HG03095 (cell line): ENCODE measurements around the gene NR2F1-AS1.

Experiments used
- ATAC-seq: cut with Tn5 transposase; IDR thresholded peaks from one replicate; pipeline ENCODE4 v1.9.1; 2021; ENCODE audit warnings: moderate library complexity; ENCODE audit not compliant: unreplicated experiment

Gene NR2F1-AS1

DNA sequence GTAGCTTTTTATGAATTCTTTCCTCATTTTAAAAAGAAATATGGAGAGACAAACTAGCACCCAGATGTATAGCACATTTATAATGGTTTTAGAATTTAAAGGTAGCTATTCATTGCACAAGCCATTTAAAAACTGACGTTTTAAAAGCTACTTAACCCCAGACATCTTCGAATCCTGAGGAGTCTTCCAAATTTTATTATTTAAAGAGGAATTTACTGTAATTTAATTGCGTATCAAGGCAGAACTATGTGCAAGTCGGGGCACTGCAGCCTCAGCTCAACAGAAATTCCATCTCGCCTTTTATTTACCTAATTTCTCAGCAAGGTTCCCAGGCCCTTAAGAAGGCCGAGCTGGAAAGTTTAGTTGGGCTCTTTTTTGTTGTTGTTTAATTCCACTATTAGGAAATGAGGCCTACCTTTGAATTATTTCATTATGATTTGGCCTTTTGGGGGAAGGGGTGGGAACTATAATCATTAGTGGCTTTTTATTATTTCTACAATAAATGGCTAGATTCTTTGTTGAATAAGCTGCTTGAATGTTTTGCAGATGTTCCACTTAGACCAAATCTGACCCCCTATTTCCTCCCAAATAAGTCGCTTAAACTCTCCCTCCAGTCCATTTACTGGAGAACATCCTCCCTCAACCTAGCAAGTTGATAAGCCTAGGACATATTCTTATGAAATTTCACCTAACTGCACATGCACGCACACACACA is 22.2 kb upstream of the NR2F1-AS1 start:
- ATAC-seq: no peak

DNA sequence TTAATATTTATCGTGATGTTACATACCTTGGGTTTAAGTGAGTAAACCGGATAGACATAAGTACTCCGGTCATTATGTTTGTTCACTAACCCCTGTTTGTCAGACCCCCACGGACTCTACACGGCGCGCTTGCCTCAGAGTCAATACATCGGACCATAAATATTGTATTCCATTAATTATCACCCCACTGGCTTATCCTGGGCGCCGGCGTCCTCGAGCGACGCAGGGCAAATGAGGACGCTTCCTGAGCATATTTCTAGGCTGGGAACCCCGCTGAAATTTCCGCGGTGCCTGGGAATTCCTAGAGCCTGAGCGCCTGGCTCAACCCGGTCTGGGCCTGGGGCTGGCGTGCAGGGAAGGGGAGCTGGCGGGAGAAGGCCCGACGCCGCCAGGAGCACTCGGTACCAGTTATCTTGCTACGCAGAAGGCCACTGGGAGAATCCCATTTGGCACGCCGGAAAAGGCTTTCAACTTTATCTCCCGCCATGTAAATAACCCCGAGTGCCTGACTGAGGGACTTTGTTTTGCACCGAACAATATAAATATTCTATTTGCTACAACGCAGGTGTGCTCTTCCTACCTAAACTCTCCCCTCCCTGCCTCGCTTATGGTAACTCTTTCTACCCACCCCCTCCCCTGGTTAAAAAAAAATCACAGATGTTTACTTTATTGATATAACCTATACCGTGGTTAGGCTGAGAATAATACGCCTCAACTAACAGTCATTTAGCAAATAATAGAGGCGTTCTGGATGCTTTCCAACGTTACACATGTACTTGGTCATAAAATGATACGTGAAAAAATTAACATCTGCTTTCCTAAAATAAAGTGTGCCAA is 21.4 kb upstream of the NR2F1-AS1 start:
- no peak for ATAC-seq

DNA sequence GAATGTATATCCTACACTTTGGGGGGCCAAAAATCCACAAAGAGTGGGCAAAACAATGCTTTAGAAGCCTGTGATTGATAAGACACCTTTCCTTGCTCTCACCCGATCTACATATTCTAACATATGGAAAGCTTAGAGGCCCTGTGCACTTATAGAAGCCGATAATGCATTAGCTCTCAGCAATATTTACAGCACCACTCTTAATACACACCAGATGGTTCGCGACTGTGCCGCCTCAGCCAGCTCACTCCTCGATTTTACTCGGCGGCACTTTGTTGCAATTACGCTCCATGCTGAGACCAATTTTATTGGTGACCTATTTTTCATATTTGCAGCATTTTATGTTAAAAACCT is 20.8 kb upstream of the NR2F1-AS1 start:
- ATAC-seq: no peak

DNA sequence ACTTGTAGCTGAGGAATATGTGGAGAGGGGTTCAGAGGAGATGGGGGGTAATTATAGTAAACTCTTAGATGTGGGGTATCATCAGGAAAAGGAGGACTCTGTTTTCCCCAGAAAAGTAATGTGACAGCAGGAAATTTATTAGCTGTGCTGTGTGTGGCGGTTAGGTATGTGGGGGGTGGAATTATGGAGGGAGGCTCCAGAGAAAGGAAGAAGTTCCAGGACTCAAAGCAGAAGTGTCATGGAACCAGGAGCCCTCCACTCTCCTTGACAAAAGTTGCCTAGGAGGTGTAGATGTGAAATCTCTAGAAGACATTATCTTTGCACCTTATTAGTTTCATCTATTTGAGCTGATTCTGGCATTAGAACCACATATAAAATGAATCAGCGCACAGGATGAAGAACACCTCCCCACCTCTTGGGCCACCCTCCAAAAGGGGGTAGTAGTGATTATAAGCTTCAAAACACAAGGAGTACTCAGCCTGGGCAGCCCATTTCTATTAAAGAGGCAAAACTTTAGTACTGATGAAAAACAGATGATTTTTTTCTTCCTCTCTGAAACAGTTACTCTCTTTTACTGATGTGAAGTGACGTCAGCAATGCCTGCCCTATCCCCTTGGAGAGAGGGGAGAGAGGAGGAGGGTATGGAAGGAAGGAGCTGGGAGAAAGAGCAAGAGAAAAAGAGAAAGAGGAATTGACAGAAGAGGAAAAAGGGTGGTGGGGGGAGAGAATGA is 20.2 kb upstream of the NR2F1-AS1 start:
- ATAC-seq: no peak

DNA sequence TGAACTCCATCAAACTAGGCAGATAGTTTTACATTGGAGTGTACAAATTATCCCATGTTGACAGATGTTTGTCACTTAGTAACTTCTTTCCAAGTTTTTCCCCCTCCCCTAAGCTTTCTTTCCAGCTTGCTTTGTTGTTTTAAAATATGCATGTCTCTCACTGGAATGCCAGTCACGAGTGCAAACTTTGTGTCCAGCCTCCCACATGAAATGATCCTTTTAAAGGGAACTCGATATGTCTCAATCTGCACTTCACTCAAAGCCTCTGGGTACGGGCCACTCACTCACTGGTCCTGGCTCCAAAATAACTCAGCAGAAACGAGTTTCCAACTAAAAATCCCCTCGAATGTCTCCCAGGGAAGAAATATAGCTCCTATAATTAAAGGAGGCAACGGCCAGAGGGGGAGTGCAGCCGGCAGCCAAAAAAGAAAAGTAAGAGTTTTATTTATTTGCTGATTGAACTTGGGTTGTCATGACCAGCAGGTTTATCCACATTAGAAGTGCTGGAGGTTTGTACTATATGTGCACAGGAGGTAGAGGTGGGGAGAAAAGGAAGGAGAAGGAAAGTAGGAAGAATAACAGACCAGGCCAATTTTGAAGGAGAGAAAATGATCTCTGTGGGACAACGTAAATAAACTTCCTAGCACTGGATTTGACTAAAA is 19.5 kb upstream of the NR2F1-AS1 start:
- no peak for ATAC-seq

DNA sequence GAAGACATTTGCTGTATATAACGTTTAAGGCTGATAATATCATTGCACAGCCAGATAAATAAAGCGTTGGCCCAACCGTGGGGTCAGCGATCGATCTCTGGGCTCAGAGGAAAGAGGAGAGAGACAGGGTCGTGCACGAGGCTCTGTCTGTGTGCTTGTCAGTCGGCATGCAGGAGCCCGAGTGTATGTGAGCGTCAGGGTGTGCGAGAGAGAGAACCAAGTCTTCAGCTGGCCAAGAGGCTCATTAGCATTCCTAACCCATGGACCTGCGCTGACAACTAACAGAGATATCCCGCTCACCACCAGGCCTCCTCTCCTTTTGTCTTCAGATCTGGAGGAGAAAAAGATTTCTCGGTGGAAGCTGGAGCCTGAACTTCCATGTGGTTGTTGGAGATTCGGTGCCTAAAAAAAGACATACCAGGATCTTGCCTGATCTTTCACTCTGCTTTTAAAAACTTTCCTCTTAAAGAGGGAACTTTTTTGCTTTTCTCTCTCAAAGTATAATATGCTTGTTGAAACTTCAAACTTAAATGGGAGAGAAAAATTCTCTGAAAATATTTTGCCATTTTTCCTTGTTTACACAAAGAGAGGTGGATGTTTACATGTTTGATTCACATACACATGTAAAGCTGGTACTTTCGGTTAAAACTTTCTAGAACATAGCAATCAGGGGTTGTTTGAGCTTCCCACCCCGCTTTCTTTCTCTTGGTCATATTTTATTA is 18.5 kb upstream of the NR2F1-AS1 start:
- ATAC-seq: no peak

DNA sequence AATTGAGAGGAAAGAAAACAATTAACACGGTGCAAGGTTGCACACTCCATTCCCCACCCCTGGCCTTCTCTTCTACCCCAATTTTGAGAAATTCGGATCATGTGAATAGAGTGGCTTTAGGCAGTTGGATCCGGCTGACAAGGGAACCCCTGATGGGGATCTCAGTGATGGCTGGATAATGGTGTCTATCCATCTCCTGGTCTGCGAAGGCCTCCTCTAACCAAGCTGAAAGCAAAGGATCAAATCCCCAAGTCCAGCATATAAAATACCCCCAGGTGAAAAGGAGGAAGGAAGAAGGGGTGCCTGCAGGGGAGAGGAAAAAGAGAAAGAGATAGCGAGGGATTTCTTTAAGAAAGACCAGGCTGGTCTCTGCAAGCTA is 18.0 kb upstream of the NR2F1-AS1 start:
- ATAC-seq: no peak

DNA sequence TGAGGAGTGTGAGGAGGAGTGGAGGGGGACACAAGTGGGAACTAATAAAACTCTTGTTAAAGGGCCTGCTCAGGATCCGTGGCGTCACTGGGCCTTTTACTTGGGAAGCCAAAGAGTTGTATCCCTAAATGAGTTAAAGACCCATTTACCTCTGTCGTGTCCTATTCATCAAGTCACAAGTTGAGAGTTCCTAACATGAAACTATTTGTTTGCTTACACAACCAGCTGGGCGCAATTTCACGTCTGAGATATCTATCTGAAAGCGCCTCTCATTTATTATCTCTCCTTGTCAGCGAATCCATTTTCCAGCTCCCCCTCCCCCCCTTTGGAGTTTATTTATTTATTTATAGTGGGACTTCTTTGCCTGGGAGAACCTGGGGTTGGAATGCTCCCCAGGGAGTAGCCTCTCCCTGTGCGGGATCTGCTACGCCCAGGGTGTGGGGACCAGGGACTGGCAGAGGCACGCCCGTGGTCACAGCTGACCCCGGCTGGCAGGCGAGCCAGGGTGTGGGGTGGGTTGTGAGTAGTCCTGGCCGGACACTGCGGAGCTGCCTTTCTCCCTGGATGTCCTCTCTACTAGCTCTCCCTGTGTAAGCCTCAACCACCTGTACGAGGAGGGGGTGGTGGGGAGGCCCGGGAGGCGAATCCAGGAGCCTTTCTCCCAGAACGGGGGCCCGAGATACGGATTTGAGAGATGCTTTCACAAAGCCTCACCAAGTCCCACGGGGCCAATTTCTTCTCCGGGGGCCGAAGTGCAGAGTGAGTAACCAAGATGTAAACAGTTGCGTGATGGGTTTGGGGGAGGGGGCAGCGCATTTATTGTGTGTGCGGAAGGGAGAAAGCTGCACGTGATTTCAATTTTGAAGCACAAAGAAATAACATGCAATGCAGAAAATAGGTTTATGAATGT is 17.3 kb upstream of the NR2F1-AS1 start:
- ATAC-seq: no peak

DNA sequence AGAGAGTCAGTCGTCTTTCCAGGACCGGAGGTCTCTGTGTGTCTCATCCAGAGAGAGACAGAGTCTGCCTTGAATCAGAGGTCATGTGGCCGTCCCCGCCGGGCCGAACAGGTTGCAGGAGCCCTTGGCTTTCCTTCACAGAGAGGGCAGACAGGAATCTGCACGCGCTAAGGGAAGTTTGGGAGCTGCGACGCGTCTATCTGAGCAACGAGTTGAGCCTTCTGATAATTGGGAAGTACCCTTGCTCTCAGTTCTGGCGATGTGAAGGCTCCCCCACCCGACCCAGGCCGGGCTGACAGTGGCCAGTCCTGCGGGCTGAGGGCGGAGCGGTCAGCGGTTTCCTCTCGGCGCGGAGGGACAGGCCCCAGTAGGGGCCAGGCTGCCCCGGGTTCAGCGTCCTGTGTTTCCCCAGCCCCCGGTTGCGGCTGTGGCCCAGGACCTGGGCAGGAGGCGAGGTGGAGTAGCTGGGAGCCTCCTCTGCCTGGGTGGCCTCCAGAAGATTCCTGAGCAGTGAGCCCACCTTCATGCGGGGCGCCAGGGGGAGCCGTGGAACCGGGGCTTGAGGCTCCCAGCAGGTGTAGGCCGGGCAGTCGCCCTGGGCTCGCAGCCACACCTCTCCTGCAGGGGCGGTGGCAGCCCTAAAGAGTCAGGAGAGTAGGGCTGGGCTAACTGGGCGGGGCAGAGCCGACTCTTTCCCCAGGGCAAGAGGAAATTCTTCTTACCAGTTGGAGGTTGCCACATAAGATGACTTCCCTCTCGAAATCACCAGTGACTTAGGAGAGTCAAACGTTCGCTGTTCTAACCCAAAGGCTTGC is 15.9 kb upstream of the NR2F1-AS1 start:
- ATAC-seq: no peak

DNA sequence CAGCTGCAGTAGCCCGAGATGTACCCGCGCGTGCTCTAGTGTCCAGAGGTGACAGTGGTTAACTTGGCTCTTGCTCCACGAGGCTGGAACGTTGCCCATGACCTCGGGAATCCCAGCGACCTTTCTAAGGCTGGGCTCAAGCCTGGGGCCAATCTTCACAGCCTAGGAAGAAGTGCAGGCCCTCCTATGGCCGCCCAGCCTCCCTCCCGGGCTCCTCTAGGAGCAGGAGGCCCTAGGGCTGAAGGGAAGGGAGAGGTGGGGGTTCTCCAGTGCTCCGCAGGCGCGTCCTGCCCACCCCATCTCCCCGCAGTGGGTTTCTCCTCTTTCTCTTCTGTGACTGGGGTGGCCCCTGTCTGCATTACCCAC is 15.3 kb upstream of the NR2F1-AS1 start:
- no peak for ATAC-seq

DNA sequence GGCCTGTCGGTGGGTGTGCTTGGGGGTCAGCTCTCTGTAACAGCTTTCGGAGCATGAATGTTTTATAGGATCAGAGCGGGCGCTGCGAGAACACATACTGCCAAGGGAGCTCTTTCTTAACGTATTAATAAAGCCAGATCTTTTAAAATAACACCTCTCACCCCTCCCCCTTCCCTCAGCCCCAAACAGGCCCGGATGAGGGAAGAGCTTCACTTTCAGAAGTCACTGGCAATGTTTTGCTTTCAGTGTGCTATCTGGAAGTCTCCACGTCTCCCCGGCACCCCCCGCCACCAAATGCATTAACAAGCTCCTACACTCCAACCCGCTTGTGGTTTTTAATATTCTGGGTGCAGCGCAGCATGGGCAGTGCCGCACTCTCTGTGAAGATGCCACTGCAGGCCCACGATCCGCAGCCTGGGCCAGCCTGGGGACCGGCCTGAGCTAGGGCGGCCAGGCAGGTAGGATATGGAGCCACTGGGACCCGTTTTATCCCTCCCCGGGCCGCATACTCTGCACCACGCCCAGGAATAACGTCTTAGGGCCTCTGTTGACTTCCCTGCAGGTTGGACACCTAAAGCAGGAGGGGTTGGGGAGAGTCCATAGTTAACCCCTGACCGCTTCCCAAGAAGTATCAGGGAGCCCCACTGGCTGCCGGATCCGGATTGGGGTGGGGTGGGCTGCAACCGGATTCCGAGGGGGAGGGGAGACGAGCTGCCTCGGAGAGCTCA is 14.6 kb upstream of the NR2F1-AS1 start:
- ATAC-seq: no peak

DNA sequence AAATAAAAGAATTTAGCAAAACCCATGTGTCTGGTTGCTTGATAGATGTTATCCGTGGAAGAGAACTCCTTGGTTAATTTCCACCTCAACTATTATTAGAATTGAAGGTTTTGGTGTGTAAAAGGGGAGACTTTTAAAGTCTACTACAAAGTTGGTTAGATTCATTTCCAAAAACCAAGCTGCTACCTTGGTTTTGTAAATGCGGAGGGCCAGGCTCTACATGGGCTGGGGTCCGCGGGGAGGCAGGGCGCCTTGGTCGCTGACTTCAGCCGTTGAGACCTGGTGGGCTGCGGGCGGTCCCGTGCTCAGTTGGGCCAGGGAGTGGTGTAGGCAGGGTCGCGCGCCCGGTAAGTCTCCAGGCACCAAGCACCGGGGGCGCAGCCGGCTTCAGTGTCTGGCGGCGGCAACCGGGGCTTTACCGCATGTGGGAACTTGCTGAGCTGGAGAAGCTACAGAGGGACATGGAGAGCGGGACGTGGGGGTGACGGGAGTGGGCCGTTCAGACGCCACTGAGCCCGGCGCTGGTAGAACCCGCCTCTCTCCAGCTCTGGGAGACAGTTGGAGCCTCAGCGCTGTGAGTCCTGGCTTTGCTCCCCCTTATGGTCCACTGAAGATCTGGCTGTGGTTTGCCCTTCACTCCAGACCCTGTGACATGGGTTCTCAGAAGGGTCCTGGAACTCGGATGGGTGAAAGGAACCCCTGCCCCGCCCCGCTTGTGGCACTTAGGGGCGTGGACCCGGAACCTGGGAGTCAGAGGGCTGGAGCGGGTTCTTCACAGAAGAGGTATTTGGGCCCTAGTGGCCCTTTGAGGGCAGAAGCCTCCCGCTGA is 13.8 kb upstream of the NR2F1-AS1 start:
- ATAC-seq: no peak

DNA sequence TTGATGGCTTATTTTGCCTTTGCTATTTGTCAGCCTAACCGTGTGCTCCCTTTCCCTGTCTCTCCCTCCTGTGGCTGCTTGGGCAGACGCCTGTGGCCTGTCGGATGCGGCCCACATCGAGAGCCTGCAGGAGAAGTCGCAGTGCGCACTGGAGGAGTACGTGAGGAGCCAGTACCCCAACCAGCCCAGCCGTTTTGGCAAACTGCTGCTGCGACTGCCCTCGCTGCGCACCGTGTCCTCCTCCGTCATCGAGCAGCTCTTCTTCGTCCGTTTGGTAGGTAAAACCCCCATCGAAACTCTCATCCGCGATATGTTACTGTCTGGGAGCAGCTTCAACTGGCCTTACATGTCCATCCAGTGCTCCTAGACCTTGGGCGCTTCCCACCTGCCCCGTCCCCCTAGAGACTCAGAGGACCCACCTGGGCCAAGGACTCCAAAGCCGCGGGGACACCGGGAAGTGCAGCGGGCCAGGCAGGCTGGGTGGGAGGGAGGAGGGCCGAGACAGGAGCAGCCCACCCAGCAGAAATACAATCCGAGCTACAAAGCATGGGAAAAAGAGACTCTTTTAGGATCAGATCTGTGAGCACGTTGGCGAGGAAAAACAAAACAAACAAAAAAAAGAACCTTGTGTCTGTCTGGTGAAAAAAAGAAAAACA is 12.6 kb upstream of the NR2F1-AS1 start:
- no peak for ATAC-seq

DNA sequence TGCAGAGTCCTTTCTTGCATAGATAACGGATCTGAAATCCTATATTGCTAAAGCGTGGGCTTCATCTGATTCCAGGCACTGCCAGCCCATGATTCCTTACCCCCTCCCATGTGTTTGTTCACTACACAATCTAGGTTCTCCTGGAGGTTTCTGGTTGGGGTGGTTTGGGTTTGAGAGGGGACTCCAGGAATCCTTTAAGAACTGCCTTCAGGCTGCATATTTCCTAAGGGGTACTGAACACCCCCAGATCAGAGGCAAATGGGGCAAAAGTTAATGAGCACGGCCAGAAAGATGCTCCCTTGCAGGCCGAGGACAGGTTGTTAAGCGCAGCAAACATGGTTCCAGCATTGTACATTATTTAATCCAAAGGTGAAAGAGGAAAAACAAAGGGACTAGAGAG is 11.9 kb upstream of the NR2F1-AS1 start:
- ATAC-seq: no peak

DNA sequence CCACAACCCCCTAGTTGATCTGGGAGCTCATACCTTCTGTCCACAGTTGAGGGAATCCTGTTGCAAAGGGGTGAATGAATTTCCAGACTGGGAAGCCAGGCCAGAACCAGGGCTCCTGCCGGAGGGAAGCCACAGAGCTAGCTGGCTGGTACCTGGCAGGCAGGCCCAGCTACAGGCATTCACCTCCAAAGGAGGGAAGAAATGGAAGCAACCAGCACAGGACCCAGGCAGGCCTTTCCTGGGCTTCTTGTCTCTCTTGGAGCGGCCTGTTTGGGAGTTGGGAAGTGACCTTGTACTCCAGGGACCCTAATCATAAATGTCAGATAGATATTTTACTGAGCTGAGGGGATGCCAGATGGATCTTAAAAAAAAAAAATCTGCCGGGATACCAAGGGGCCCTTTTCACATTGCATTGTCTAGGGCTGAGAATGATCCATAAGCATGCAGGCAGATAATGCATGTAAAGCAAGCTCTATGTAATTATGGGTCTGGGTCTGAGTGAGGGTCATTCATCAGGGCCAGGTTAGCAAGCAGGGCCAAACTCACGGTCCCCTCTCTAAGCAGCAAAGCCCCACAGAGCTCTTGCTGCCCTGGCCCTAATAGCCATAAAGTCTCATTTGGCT is 10.4 kb upstream of the NR2F1-AS1 start:
- no peak for ATAC-seq

DNA sequence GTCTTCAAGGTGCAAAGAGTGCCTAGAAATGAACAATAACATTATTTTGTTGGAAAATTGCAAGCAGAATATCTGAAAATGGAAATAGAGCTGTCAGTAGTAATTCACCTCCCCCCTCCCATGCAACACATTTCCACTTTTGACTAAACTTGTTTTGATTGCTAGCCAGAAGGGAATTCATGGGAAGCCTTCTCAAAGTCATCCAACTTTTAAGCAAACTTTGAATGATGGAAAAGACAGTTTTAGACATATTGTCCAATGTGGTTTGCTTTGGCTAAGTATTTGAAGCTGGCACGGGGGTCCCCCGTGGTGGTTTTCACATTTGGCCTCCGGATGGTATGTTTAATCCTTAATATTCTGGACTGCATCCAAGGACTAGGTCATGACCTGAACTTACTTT is 9.5 kb upstream of the NR2F1-AS1 start:
- no peak for ATAC-seq
